AG08395 (cell line): Measurements from ENCODE around the gene CPNE8.

Source experiments
- DNase-seq: peaks from one replicate; pipeline ENCODE4 v3.0.0; 2012; ENCODE audit warnings: mixed read lengths, low spot score

Gene CPNE8

DNA sequence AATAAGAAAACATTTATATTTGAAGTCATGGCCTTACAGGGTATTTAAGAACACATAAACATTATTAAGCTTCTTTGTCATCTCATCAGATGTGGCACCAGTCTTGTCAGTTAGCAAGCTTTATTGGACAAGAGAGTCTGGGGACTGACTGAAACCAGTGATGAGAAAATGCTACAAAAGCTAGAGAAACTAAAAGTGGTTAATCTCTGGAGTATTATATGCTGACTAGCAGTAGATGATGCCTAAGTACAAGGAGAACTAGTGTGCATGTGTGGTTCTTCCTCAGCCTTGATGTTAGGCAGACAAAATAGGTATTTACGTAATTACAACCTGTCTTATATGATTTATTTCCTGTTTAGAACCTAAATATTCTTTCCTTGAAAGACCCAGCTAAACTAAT is 176.5 kb downstream of the CPNE8 start:
- DNase-seq, result no peak

- DNase-seq, result no peak
Measured at GRCh38 chr12:38721611-38722252, 183.7 kb downstream of the CPNE8 start.

GRCh38 chr12:38720661-38721060 is 184.7 kb downstream of the CPNE8 start:
- no peak for DNase-seq

DNA sequence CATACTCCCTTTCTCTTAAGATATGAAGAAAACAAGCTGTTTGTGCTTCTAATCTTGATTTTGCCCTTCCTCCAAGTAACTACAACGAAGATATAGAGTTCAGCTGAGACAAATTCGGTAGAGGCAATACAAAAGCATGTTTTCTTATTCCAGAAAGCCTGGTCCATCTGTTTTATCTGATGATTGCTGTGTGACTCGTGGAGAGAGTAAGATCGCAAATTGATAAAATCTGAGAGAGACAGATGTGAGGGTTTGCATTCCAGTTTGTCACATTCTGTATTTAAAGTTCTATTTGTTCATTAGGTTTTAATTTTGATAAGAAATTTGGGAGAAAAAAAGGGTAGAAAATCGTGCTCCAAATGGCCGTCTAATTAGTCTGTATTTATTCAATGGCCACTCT is 192.1 kb downstream of the CPNE8 start:
- no peak for DNase-seq

DNA sequence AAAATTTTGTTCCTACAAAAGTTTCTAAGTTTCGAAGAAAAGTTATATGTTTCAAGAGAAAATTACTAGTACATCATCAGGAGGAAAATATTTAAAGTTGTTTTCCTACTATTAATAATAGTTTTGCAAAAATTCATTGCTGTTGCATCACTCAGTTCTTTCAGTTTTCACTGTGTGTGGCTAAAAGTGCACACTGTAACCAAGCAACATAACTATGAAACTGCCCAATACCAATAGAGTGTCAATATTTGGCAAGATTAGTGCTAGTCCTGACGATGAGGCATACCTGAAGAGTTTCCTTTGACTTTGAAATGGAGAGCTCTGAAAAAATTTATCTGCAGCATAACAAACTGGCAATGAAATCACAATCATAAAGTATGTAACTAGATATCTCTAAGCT is 194.3 kb downstream of the CPNE8 start:
- no peak for DNase-seq

- DNase-seq, result no peak
Measured at GRCh38 chr12:38708466-38708865, 196.9 kb downstream of the CPNE8 start.

DNA sequence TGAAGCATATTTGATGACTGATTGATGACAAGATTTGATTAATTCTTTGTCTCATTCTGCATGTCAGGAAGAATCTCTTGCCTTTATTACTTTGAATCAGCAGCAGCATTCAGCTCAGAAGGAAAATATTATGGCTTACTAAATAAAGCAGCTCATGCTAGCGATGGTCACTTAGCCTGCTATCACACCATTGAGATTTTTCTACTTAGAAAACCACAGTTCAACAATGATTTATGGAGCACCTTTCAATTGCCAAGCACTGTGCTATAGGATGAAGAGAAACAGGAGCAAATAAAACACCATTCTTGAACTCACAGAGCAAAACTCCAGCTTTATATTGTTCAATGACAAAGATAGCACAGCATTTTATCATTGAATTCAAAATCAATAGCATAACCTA is 197.7 kb downstream of the CPNE8 start:
- no peak for DNase-seq

DNA sequence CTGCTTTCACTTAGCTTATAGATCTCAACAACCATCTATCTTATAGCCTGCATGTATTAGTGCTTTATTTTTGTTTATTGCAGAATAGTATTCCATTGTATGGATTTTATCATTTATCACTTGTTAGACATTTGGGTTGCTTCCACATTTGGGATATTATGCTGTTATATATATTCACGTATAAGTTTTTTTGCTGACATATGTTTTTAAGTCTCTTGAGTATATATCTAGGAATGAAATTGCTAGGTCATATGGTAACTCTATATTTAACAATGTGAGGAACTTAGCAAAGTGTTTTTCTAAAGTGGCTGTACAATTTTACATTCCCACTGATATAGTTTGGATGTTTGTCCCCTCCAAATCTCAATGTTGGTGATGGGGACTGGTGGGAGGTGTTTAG is 208.1 kb downstream of the CPNE8 start:
- no peak for DNase-seq

DNA sequence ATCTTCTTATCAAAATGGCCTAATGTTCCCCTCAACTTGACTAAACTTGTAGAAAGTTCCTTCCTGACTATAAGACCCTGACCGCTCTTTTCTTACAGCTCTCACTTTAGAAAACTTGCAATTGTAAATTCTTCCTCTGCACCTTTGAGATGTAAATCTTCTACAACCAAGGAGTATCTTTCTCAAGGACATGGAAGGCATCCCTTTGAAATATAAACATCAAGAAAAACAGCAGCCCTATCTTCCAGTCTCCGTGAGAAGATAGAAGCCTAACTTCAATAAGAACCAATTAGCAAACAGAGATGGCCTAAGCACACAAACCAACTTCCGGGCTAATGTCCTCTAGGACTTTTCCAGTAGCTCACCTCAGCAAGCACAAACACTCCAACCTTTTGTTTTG is 210.3 kb downstream of the CPNE8 start:
- no peak for DNase-seq

GRCh38 chr12:38691164-38691563 is 214.2 kb downstream of the CPNE8 start:
- no peak for DNase-seq

DNA sequence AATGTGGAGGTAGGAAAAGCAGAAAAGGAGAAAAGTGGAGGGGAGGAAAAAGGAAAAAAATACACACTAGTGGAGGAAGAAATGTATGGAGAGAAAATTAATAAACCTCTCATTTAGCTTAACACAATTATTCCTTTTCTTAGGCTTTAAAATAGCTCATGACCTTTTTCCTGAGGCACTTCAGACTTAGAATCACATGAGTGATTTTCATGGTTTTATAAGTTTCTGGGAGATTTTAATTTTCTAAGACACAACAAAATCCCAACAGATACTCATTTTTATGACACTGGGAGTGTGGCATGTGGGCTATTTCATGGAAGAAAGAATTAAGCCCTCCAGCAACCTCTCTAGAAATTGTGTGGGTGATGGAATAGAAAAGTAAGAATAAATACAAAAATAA is 214.7 kb downstream of the CPNE8 start:
- DNase-seq, result no peak

DNA sequence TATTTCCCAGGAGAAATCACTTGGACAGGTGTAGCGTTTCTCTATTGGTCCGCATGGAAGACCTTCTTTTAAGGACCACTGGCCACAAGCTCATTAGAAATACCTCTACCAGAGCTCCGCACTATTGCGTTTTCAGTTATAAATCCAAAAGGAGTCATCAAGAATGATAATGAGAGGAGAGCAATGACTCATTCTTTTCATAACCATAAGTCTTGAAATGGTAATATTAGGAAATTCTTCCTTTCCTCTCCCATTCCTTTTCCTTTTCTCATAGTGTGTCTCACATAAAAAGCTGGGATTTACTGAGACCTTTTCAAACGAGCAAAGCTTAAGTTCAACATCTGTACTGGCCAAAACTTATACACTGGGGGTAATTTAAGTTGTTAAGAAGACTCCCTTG is 215.7 kb downstream of the CPNE8 start:
- DNase-seq, result peak; percentile 35

DNA sequence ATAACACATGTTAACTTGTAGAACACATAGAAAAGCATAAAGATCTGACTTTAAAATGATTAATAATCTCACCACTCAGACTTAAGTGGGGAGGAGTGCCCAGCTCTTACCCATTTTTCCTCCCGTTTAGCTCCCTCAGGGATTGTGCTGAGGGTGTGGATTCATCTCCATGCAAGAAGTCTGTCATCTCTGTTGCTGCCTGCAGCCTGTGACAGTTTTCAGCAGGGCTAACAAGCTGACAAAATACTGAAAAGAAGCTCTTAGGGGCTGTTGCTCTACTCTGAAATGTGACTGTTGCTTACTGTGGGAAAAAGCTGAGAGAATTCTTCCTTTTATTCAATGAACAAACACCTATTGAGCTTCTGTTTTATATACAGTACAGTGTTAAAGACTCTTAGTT is 216.2 kb downstream of the CPNE8 start:
- no peak for DNase-seq

DNA sequence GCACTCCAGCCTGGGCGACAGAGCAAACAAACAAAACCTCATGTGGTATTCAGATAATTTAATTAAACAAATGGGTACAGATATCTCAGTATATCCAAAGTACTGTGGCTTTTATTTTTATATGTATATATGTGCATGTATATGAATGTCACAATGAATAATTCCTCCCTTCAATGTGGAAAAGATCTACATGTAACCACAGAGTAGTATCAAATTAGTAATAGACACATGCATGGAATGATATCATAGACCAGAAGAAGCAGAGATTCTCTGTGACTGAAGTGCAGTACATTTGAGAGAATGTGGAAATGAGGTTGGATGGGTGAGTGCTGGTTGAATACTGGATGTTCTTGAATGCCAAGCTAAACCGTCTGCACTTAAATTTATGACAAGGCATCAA is 222.9 kb downstream of the CPNE8 start:
- no peak for DNase-seq

DNA sequence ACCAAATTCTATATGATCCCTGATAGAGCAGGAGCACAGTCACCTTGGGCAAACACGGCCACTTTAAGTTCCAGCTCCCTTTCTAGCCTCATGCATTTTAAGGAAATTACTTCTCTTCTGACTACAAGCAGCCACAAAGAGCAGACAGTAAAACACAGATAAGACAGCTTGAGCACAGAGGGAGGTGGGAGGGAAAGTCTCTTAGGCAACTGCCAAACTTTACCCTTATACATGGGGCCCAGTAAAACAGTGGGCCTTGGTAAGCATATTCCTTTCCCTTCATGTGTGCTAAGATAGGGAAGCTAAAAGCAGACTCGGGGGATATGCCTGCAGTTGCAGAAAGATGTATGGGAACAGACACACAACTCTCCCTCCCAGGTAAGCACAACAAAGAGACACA is 235.9 kb downstream of the CPNE8 start:
- DNase-seq, result no peak

- no peak for DNase-seq
Measured at GRCh38 chr12:38669081-38669480, 236.3 kb downstream of the CPNE8 start.

- DNase-seq, result no peak
Measured at GRCh38 chr12:38666425-38666824, 239.0 kb downstream of the CPNE8 start.

DNA sequence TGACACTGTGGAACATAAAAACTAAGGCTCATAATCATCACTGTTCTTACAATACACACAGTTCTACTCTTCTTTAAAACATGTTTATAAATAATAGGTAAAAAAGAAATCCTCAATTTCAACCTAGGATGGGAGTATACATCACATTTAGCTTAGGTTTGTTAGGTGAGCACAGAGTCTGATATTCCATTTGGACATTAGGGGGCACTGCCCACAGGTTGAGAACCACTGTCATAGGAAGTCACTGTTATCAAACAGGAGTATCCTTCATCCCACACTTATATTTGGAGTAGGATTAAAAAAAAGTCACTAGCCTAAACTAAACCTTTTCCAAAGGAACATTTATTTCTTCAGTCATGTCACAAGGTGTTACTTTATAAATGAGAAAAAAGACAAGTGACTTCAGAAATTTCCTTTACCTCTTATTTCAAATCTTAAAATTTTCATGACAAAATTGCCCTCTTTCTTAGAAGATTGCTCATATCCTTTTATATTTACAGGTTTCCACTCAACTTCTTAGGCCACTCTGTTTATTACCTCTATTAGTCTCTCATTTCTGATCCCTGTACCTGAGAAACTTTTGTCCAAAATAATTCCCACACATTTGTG is 240.6 kb downstream of the CPNE8 start:
- peak; percentile 15 for DNase-seq

DNA sequence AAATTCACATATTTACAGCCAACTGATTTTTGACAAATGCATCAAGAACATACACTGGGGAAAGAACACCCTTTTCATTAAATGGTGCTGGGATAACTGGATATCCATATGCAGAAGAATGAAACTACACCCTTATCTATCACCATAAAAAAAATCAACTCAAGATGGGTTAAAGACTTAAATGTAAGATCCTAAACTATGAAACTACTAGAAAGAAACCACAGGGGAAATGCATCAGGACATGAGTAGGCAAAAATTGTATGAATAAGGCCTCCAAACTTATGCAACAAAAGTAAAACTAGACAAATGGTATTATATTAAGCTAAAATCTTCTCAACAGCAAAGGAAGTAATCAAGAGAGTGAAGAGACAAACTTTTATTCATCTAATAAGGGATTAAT is 242.6 kb downstream of the CPNE8 start:
- no peak for DNase-seq

DNA sequence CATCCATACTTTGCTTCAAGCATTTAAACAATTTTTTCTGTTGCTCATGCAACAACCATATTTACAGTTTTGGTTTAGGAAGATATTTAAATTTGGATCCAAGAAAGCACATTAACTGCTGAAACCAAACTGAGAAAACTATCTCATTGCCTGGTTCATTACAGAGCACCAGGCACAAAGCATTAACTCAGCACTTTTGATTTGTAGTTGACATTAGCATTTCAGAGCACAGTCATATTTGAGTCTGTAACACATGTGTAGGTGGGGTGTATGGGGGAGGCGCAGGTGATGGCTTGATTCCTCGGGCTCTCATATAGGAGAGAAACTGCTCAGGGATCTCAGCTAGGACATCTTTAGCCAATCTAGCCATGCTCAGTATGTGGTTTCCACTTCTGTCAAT is 251.7 kb downstream of the CPNE8 start:
- no peak for DNase-seq

DNA sequence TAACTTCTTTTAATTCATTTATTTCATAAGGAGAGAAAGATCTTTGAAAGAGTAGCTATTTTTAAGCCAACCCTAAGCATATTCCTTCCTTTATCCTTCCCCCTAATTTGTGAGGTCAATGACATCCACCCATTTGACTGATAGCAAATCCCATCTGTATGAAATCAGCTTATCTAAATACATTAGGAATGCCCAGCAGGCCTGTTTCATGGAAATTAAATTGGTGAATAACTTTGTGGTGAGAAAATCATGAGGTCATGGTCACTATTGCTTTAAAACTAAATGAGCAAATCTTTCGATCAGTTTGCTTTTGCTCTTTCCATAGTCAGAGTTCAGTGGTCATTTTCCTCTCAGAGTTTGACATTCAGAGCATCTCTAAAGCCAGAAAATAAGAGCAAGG is 256.6 kb downstream of the CPNE8 start:
- DNase-seq, result no peak

DNA sequence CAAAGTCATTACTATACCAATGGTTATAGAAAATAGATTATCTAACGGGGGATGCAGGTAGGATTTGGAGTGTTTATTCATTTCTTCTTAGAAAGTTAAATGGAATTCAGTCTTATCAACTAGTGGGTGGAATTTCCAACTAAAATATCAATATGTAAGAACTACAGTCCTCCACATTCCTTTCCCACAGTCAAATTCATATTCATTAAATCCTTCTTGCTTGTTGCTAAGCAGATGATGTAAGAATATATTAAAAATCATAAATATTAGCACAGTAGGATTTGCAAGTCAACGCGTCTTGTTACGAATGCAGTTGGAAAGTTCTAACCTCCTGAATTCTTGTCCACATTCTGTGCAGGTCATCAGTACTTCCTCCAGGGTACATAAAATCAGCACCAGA is 259.2 kb downstream of the CPNE8 start:
- no peak for DNase-seq

GRCh38 chr12:38639625-38640024 is 265.8 kb downstream of the CPNE8 start:
- no peak for DNase-seq

GRCh38 chr12:38638401-38638800 is 267.0 kb downstream of the CPNE8 start:
- no peak for DNase-seq
